EL (cell line): ENCODE results near the gene FNDC3B.

Experiments
- DNase-seq: peaks from one replicate; pipeline ENCODE4 v3.0.0-alpha.2; 2016

FNDC3B gene

DNA sequence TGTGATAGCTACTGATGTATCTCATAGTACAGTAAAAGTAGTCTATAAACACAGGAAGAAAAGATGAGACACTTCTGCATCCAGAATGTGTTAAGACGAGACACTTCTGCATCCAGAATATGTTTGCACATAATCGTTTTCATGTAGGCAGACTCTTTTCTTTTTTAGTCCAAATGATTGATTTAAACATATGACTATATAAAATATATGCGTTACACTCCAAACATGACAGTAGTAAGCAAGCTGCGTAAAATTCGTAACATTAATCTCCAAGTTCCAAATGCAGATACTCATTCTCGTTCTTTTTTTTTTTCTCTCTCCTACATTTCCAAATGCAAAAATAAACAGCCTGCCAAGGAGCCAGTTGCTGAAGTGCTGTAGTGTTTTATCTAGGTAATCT is 82.6 kb downstream of the FNDC3B start:
- DNase-seq = no peak

DNA sequence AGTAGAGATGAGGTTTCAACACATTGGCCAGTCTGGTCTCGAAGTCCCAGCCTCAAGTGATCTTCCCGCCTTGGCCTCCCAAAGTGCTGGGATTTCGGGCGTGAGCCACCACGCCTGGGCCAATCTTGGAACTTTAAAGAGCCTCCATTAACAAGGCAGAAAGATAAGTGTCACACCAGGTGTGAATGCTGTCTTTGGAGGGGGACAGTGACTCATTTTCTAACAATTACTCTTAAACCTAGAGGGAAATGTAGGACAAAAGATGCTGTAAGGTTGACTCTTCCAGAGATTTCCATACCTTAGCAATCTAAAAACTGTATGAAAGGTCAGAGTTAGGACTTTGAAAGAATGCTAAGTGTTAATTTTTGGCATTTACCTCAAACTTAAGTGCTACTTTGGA is 84.9 kb downstream of the FNDC3B start:
- DNase-seq = no peak

DNA sequence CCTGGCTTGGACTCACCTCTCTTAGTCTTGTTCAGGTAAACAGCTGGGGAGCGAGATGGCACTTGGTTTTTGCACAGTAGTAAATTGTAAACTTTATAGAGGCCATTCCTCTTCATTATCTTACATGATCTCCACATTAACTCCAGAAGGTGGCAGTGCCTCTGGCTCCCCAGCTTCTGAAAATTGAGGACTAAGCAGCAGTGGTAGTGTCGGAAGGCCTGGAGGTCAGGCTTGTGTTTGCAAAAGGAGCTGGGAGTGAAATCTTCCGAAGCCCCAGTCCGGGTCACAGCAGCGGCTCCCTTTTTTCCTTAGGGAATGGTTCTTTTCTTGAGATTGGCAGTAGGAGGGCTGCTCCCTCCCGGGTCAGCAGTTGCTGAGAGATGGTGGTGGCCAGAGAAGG is 85.7 kb downstream of the FNDC3B start:
- no peak for DNase-seq

DNA sequence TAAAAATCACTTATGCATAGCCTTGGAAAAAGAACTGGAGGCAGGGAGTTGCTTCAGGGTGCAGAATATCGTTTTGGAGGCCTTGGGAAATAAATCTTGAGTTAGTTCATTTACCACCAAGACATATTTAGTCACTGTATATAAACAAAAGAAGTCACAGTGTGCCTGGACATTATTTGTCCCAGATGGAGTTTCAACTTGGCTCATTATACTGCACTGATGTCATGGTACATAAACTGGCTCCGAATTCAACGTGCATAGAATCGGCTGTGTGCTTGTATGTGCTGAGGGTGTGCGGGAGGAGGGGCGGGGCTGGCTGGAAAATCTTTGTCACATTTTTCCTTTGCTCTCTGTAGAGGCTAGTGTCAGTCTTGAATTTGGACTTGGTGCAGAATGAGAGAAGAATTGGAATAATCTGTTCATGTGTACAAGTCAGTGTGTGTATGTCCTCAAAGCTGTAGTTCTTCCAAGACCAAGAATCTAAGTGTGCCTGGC is 86.6 kb downstream of the FNDC3B start:
- peak; percentile 74 for DNase-seq

DNA sequence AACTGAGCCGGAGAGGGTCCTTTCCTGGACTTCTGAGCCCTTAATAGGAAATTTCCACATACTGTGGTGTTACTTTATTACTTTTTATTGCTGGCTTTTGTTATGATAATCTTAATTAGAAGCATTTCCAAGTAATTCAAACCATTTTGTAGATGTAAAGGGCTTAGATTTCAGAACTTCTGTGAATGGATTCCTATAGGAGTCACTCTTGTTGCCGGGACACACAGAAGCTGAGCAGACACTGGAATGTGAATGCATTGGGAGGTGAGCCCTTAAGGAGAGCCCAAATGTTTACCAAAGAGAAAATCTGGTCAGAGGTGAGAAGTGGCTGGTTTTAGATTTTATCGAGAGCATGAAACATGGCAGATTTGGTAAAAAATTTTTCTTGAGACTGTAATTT is 87.4 kb downstream of the FNDC3B start:
- peak; percentile 25 for DNase-seq

DNA sequence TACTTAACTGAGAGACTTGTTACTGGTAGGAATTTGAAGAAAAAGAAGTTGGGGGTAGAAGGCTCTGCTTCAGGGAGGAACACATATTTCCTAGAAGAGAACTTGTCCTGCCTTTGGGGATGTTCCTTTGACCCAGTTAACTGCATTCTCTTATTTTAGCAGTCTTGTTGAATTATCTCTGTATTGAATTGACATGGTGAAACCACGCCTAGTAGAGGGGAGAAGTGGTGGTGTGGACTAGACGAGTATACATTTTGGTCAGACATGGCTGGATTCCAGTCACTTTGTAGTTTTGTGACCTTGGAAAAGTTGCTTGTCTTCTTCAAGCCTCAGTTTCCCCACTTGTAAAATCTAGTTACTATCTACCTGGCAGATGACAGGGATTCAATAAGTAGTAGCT is 87.8 kb downstream of the FNDC3B start:
- no peak for DNase-seq

DNA sequence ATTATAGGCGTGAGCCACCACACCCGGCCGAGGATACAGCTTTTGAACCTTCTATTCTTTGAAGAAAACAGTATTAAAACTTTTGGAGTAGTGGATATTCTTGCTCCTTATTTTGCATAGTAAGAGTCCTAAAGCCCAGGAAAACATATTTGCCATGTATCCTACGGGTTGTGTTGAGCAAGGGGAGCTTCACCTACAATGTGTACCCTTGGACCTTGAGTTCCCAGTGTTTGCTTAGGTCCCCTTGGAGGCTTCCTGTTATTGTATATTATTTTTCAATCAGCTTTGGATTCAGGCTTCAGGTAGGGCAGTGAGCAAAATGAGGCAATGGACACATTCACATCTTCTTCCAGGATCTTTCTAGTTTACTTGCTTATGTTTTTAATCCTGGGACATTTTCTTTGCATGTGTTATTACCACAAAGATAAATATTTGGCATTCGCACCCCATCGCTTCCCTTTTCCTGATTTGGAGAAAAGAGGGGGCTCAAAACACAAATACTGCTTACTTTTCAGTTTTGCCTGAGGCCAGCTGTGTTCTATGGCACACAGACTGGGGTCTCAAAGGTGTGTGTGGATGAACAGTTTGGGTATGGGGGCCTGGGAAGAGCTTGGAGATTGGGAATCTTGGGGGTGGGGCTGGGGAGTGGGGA is 88.7 kb downstream of the FNDC3B start:
- no peak for DNase-seq

DNA sequence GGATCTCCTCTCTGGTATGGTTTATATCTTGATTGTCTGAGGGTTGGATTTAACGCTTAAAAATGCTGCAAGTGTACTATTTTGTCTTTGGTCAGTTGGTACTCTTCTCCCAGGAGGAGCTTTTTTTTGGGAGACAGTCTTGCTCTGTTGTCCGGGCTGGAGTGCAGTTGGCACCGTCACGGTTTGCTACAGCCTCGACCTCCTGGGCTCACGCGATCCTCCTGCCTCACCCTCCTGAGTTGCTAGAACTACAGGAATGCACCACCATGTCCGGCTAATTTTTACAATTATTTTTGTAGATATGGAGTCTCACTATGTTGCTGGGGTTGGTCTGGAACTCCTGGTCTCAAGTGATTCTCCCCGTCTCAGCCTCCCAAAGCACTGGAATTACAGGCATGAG is 89.5 kb downstream of the FNDC3B start:
- no peak for DNase-seq

DNA sequence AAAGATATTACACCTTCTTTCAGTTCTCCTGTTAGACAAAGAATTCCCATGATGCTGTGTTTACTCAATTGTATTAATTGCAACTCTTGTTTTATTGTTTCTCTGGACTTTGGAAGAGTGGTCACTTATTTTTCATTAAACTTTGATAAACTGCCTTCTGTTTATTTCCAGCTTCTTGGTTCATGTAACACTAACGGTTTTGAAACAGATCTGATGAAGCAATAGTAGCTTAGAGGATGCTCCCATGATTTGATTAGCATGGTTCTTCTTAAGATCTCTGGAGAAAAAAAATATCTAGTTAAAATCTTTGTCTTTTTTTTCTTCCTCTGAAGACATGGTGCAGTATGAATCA is 90.1 kb downstream of the FNDC3B start:
- no peak for DNase-seq

DNA sequence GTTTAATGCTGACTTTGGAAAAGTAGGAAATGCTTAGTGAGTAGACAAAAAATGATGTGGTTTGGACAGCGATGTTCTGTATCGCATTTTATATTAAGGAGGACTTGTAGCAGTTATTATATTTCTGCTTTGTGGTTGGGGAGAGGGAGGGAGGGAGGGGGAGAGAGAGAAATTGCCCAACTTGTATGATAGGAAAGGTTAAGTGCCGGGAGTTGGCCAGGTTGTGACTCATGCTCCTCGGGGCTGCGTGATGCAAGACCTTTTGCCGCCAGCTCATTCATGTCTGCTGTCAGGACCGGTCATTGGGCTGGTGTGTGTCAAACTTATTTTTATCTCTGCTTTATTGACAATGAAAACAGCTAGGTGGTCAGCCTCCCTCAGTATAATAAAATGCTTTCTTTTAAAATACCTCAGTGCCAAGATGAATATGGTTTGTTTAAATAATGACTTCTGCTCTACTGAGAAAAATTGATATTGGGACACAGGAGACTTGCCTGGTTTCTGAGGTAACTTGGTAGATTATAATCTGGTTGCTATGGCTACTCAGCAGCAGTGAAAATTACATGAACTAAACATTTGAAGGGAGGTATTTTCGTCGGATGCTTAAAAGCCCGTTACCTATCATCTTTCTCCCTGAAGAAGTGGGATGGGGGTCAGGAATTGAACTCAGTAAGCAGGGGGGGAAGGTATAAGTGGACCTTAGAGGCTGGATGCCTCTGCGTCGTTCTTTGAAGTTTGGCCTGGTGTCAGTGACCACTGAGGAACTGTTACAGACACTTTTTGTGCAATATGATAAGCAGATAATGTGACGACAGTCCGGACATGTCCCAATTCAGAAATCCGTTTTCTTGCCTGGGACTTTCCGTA is 90.7 kb downstream of the FNDC3B start:
- peak; percentile 98 for DNase-seq

DNA sequence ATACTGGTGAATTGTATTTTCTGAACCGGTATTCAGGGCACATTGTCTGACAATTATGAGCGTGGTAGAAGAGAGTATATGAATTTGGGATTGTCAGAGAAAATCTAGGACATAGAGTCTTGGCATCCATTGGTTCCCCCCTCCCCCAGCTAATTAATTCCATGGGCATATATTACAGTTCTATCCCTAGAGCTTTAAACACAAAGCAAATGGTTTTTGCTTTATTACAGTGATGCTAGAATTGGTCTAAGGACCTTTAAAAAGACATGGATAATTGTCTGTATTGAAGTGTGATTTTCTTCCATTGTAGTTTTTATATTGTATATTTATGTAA is 91.3 kb downstream of the FNDC3B start:
- no peak for DNase-seq

DNA sequence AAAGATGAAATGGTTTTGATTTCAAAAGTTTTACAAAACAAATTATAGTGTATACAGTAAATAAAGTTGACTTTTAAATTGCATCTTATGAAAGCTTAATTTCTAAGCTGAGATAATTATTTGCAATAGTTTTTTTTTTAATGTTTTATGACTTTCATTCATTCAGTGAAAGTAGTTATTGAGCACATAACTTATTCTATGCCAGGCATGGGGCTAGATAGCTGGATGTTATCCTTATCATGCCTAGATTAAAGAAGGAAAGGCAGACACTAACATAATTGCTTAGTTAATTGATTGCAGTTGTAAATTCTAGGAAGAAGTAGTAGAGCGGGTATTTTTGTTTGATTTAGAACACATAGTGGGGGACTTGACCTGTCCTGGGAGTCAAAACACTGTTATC is 92.4 kb downstream of the FNDC3B start:
- no peak for DNase-seq

DNA sequence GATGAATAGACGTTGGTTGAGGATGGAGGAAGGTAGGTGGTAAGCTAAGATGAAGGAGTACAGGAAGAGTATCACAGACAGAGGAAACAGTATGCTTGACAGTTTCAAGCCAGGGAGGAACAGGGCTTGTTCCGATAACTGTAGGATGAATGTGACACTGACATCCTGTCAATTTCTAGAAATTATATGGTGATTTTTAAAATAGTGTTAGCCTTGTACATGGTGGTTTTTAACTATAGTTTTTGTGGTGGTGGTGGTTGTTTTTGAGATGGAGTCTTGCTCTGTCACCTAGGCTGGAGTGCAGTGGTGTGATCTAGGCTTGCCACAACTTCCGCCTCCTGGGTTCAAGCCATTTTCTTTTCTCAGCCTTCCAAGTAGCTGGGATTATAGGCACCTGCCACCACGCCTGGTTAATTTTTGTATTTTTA is 92.8 kb downstream of the FNDC3B start:
- DNase-seq = no peak

DNA sequence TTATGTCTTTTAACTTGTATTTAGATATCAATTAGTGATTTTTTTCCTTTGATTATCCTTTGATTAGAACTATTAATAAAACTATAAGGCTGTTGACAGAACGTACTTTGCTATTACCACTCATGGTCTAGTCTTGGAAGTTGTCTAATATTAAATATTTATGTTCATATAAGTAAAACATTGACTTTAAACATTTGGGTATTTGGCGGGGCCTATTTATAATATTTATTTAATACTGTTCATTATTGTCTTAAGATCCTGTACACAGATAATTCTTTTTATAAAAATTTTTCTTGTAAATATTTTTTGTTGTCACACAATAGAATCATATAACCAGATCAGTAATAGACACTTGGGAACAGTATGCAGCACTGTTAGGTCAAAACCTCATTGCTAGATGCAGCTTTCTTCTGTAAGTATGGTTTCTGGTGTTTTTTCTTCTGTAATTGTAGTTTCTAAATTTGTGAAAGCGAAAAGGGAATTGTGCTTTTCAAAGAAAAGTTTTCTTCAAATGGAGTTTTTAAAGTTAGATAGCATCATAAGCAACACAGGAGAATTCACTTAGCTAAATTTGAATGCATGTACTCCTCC is 93.4 kb downstream of the FNDC3B start:
- DNase-seq = no peak

DNA sequence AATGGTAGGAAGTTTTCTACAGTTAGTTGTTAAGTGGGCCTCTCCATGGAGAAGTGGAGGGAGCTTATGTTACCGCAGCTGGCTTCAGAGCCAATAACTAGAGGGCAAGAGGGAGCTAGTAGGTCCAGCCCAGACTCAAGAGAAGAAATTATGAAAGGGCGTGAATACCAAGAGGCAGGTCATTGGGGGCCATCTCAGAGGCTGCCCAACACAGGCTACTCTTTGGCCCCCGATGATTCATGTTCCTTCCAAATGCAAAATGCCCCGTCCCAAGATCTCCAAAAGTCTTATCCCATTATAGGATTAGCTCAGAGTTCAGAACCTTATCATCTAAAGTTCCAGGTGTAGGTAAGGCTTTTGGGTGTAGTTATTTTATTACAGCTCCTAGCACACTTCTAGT is 94.5 kb downstream of the FNDC3B start:
- DNase-seq = no peak

DNA sequence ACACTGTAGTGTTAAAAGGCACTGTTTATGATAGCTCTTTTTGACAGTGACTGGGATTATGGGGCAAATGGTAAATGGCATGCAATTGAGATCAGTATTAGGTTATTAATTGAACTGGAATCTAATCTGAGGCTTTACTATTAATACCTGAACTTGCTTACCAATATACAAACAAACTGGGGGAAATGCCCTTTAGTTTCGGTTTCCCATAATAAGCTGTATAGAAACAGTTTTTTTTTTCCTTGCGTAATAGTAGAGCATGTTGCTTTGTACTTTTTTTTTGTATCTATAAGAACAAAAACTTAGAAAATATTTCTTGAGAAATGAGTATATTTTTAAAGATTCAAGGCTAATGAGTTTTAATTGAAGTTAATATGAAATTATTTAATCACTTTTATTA is 95.0 kb downstream of the FNDC3B start:
- DNase-seq = no peak

DNA sequence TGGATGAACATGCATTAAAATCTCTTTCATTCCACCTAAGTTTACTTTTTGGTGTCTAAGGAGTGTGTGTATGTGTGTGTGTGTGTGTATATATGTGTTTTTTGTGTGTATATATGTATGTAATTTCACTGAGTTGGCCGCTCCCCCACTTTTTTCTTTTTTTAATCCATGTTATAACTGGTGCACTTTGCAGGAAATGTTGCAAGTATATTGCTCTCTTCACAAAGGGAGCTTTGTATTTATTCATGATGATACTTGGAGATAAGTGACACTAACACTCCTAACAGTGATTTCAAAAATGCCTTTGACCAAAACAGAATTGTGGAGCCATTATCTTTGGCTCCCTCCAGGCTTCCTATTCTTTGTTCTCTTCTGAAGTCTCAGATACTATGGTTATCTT is 95.8 kb downstream of the FNDC3B start:
- DNase-seq = no peak

DNA sequence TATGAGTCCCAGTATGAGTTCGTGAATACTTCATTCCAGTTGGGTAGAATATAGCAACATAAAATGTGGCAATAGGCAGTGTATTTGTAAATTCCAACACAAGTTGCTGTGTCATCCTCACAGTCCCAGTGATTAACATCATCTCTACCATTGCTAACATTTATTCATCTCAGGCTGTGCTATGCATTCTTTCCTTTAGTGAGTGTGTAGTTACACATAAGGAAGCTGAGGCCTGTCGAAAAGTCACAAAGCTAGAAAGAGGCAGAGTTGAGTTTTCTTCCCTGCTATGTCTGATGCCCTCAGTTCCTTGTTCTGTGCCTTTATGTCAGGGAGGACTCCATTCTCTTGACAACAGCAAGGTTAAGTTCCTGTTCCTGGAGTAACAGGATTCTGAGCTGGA is 96.4 kb downstream of the FNDC3B start:
- peak; percentile 69 for DNase-seq

DNA sequence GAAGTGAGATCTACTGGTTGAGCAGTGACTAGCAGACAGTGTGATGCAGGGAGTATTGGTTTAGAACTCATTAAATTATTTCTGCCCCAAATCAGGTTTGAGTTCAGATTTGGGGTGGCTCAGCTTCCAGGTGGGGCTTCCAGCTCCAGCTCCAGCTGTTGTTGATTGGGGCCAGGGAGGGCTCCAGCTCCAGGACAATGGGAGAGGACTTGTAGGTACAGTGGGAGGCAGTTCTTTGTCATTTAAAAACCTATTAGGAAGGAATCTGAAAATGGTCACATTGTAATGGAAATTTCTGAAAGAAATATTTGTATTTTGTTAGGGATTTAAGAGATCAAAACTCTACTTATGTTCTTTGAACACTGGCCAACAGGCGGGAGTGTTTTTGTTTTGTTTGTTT is 97.0 kb downstream of the FNDC3B start:
- no peak for DNase-seq

DNA sequence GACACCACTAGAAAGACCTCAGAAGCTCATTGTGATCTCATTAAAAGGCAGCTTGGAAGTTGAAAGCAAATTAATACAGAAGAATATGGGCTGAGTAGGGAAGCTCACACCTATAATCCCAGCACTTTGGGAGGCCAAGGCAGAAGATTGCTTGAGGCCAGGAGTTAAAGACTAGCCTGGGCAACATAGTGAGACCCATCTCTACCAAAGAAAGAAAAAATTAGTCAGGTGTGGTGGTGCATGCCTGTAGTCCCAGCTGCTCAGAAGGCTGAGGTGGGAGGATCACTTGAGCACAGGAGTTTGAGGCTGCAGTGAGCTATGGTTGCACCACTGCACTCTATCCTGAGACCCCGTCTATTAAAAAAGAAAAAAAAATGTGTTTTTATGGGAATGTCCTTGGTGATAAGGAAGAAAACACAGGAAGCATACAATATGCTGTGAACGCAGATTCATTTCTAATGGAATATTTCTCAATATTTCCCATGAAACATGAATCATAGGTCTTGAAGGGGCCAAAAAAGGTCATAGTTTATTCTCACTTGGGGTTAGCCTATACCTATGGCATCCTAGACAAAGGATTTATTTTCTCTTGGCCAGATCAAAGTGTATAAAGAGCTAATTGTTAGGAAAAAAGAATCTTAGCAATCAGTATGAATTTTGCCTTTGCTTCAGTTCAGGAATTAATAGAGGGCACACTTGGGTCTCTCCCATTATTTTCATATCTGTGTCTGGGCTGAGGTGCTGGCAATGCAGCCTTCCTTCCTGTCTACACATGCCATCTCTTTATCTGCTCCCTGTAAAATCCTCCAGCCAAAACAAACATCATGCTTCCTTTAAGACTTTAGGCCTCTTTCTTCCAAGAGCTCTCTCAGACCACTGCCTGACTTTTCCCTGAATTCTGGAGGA is 98.2 kb downstream of the FNDC3B start:
- peak; percentile 59 for DNase-seq

DNA sequence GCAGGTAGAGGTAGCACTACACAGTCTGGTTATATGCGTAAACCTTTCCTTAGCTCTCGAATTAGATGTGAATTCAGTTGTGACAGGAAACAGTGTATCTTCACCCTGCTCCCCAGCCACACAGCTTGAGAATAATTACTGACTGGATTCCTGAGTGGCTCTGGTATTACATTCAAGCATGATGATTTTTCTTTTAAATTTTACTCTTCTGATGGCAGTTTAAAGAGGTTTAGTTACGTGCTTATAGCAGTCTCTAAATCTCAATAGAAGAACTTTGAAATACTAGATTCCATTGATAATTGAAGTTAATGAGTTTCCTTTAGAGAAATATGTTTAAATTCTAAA is 98.8 kb downstream of the FNDC3B start:
- DNase-seq = no peak

DNA sequence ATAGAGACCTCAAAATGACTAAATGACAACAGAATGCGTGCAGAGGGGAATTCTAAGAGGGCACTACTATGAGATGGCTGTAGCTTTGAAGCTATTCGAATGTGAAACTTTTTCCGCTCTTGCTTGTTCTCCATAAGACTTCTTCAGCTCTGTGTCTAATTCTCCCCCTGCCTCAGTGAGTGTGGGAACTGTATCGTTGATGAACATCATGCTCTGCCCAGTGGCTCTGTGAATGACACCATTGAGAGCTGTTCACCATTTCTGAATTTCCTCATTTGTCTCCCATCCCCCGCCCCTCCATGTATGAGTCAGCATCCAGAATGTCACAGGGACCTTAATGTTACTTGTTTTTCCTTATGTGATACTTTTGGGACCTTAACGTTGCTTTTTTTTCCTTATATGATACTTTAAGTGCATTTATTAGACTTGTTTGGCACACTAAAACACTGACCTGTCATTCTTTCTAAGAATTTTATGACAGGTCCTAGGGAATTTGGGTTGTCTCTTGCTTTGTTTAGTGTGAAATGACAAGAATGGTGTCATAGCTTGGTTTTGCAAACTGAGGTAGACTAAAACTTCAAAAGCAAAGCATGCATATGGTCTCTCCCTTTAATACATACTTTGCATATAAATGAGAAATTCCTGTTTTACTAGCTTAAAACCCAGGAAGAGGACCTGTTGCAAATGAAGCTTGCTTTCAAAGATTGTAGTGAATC is 99.6 kb downstream of the FNDC3B start:
- peak; percentile 63 for DNase-seq
